Stomach (tissue), 19 donors: ENCODE data around the gene JMY. TPM values are rescaled to one million over a fixed set of nuclear protein-coding genes. Genes with fewer than 3 reads are reported as not detected.

Source experiments
- DNase-seq, 2 donors: peaks; one replicate each; pipeline versions ENCODE4 v3.0.0 to v3.0.0-alpha.2; 2013 to 2019
- H3K27ac ChIP-seq, 5 donors: fragments of 200-600 bp in 4 of 5; sonication (generic) in 4 of 5; one replicate each; pipeline ENCODE4 v1.5.1; 2013 to 2019; ENCODE audit warnings: mild to moderate bottlenecking in 1 of 5, moderate library complexity in 1 of 5
- H3K27me3 ChIP-seq, 3 donors: fragments of 200-600 bp; sonication (generic); one replicate each; pipeline ENCODE4 v1.5.1; 2017 to 2019; ENCODE audit warnings: mixed run types in 1 of 3
- H3K36me3 ChIP-seq, 4 donors: fragments of 200-600 bp; sonication (generic); 1 replicate in 3 of 4; 2 replicates in 1 of 4; pipeline ENCODE4 v1.5.1; 2016 to 2019
- H3K4me1 ChIP-seq, 4 donors: fragments of 200-600 bp; sonication (generic); one replicate each; pipeline ENCODE4 v1.5.1; 2016 to 2019
- H3K4me3 ChIP-seq, 4 donors: fragments of 200-600 bp; sonication (generic) in 3 of 4; one replicate each; pipeline ENCODE4 v1.5.1; 2016 to 2019; ENCODE audit warnings: mild to moderate bottlenecking in 1 of 4
- H3K9me3 ChIP-seq, 4 donors: fragments of 200-600 bp; sonication (generic); one replicate each; pipeline ENCODE4 v1.5.1; 2016 to 2019
- EP300 ChIP-seq: sonication (generic); formaldehyde crosslinking; IDR thresholded peaks from one replicate; pipeline ENCODE4 v1.6.1; 2017; ENCODE audit warnings: antibody characterized with exemption
- POLR2A ChIP-seq, 4 donors: fragments of 450-650 bp; IDR thresholded peaks; one replicate each; pipeline ENCODE4 v1.6.1; 2016; ENCODE audit warnings: antibody characterized with exemption in 4 of 4, control low read depth in 2 of 4, mild to moderate bottlenecking in 1 of 4, moderate library complexity in 1 of 4
- POLR2AphosphoS5 ChIP-seq, 3 donors: sonication (generic); formaldehyde crosslinking; IDR thresholded peaks; one replicate each; pipeline ENCODE4 v1.6.1; 2016; ENCODE audit warnings: antibody characterized with exemption in 3 of 3
- WGBS, 5 donors: extraction: QIAGEN DNeasy Blood & Tissue Kit in 3 of 5; methylation state at CpG; one replicate each; pipeline versions ENCODE4 v1.1.5 to v1.1.7; 2013 to 2018; 5-methylcytosine and 5-hydroxymethylcytosine counted together
- intact Hi-C: fragments of 100-400 bp; cut with DNase I; formaldehyde crosslinking; loops from one replicate; pipeline ENCODE4 v1.15.1; 2023; ENCODE audit warnings: low total_unique reads
- long read RNA-seq, 10 donors: transcript quantifications; one replicate each; lab custom pipeline, GENCODE V29; 2026
- polyA plus RNA-seq, 3 donors: library from polyadenylated mRNA; stranded (reverse); fragments of 200-250 nt; gene quantifications; one replicate each; pipeline ENCODE4 v1.2.3, GENCODE V29; 2013
- total RNA-seq, 5 donors: library from RNA; depleted of rRNA; stranded (reverse); fragments of >200 nt; gene quantifications; one replicate each; pipeline versions ENCODE4 v1.1.0 to v1.2.3, GENCODE V29; 2014 to 2016
- TF ChIP-seq, protein P1 (sequence below), 7 experiments: fragments of 450-650 bp in 4 of 7; fragments of 200-600 bp in 3 of 7; sonication (generic) in 3 of 7; IDR thresholded peaks; one replicate each; pipeline ENCODE4 v1.5.1; 2016 to 2019; ENCODE audit warnings: antibody characterized with exemption in 7 of 7, control low read depth in 2 of 7, mild to moderate bottlenecking in 1 of 7
- donor health status: healthy with polysubstance abuse.
- donor health status: Bipolar disorder and iron deficiency.
- donor health status: healthy.

The JMY gene, protein sequence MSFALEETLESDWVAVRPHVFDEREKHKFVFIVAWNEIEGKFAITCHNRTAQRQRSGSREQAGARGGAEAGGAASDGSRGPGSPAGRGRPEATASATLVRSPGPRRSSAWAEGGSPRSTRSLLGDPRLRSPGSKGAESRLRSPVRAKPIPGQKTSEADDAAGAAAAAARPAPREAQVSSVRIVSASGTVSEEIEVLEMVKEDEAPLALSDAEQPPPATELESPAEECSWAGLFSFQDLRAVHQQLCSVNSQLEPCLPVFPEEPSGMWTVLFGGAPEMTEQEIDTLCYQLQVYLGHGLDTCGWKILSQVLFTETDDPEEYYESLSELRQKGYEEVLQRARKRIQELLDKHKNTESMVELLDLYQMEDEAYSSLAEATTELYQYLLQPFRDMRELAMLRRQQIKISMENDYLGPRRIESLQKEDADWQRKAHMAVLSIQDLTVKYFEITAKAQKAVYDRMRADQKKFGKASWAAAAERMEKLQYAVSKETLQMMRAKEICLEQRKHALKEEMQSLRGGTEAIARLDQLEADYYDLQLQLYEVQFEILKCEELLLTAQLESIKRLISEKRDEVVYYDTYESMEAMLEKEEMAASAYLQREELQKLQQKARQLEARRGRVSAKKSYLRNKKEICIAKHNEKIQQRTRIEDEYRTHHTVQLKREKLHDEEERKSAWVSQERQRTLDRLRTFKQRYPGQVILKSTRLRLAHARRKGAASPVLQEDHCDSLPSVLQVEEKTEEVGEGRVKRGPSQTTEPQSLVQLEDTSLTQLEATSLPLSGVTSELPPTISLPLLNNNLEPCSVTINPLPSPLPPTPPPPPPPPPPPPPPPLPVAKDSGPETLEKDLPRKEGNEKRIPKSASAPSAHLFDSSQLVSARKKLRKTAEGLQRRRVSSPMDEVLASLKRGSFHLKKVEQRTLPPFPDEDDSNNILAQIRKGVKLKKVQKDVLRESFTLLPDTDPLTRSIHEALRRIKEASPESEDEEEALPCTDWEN
- total RNA-seq (10 to 100 TPM in 2 of 5 donors, 1 to 10 TPM in 3; 5.8 to 31.9 (median 9.0) TPM), polyA plus RNA-seq (1 to 10 TPM; 2.1 to 3.2 (median 3.0) TPM)
- long read RNA-seq, donor 1, full-length matches to known transcripts: 1 of 40 reads
- long read RNA-seq, donor 1, partial matches to known transcripts: 39 of 40 reads
- long read RNA-seq, donor 1, other reads (novel, unspliced or antisense): 0 of 40 reads
- long read RNA-seq, donor 2, partial matches to known transcripts: 36 of 36 reads
- long read RNA-seq, donor 2, other reads (novel, unspliced or antisense): 0 of 36 reads
- long read RNA-seq, donor 3, partial matches to known transcripts: 22 of 22 reads
- long read RNA-seq, donor 3, other reads (novel, unspliced or antisense): 0 of 22 reads
- long read RNA-seq, donor 4, partial matches to known transcripts: 17 of 17 reads
- long read RNA-seq, donor 4, other reads (novel, unspliced or antisense): 0 of 17 reads
- long read RNA-seq, donor 5, partial matches to known transcripts: 29 of 29 reads
- long read RNA-seq, donor 5, other reads (novel, unspliced or antisense): 0 of 29 reads
- long read RNA-seq, donor 6, full-length matches to known transcripts: 1 of 102 reads
- long read RNA-seq, donor 6, partial matches to known transcripts: 94 of 102 reads
- long read RNA-seq, donor 6, other reads (novel, unspliced or antisense): 7 of 102 reads
- long read RNA-seq, donor 7: 0 reads
- long read RNA-seq, donor 8, partial matches to known transcripts: 33 of 39 reads
- long read RNA-seq, donor 8, other reads (novel, unspliced or antisense): 6 of 39 reads
- long read RNA-seq, donor 9, partial matches to known transcripts: 83 of 88 reads
- long read RNA-seq, donor 9, other reads (novel, unspliced or antisense): 5 of 88 reads
- long read RNA-seq, donor 10, partial matches to known transcripts: 25 of 25 reads
- long read RNA-seq, donor 10, other reads (novel, unspliced or antisense): 0 of 25 reads

DNA sequence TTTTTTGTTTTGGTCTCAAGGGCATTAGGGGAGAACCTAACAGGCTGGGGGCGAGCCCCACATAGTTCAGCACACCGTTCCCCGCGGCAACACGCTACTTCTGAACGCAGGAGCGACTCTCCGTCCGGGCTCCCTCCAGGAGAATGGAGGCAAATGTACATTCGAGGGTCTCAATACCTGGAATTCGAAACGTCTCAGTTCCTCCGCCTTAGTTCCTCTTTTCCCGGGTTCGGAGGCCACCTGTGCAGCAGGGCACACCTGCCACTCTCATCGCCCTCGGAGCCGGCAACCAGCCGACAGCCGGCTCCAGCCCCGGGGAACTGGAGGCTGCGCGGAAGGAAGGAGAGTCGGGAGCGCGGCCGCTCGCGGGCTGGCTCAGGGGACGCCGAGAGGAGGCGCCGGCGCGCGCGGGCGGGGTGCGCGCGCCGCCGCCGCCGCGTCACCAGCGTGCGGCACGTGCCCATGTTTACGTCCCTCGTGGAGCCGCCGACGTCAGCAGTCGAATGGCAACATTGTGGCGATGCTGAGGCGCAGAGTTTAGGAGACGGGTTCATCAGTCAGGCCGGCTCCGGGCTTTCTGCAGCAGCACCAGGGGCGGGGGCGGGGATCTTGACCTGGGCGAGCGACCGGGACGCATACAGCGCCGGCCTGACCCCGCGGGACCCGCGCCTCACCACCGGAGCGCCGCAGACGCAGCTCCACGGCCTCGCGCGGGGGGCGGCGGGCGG, at the start of gene JMY:
JMY (plus strand) TSS at position 498 of the 728 bp plus-strand sequence. CDS start 520 bp downstream, outside the sequence.
- WGBS, 5 donors: 0% methylated on average over 15 to 83 of the region's 83 CpGs
- Histone ChIP-seq H3K9me3 (no peaks in the 10 kb centered on the region), H3K27ac (peak within 1 kb of the TSS; percentile 83 to 94 (median 93)), H3K4me3 (peak within 1 kb of the TSS; percentile 87 to 97 (median 96)), H3K4me1 (peaks cover 17 to 42% (median 31%) of the 10 kb centered on the region in 4 donors), H3K36me3 (no peaks in the 10 kb centered on the region), H3K27me3 (no peaks in the 10 kb centered on the region)
- peak; percentile 90 to 95 for DNase-seq
- intact Hi-C loops: no loop called here
- TF ChIP-seq EP300 (no peak), POLR2A (IDR thresholded peaks at IDR 0.05) (peak in 1 of 4 donors; percentile 43), POLR2AphosphoS5 (IDR thresholded peaks at IDR 0.05) (peak; percentile 88 to 93 (median 89))
- TF ChIP-seq, protein P1, sequence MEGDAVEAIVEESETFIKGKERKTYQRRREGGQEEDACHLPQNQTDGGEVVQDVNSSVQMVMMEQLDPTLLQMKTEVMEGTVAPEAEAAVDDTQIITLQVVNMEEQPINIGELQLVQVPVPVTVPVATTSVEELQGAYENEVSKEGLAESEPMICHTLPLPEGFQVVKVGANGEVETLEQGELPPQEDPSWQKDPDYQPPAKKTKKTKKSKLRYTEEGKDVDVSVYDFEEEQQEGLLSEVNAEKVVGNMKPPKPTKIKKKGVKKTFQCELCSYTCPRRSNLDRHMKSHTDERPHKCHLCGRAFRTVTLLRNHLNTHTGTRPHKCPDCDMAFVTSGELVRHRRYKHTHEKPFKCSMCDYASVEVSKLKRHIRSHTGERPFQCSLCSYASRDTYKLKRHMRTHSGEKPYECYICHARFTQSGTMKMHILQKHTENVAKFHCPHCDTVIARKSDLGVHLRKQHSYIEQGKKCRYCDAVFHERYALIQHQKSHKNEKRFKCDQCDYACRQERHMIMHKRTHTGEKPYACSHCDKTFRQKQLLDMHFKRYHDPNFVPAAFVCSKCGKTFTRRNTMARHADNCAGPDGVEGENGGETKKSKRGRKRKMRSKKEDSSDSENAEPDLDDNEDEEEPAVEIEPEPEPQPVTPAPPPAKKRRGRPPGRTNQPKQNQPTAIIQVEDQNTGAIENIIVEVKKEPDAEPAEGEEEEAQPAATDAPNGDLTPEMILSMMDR (IDR thresholded peaks at IDR 0.05): peak in 2 of 7 experiments; percentile 8 to 10

DNA sequence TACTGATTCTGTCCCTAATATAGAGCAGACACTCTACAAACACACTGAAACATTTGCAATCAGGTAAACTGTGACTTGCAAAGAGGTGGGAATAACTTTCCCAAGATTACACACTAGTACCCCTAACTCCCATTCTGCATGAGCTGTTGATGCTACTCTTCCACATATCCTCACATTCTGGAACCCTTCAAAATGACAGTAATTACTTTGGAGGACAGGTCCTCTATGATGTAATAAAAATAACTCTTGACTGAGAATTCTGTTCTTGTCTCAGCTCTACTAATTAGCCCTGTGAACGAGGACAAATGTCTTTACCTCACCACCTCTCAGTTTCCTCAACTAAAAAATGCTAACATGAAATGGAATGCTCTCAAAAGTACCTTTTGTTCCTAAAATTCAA, 49.5 kb upstream of the JMY start:
- intact Hi-C loops: no loop called here
- no peak for TF ChIP-seq POLR2A (IDR thresholded peaks at IDR 0.05)
- TF ChIP-seq, protein P1 (IDR thresholded peaks at IDR 0.05): no peak
- no peak for TF ChIP-seq EP300
- TF ChIP-seq POLR2AphosphoS5 (IDR thresholded peaks at IDR 0.05): no peak
- no peak for DNase-seq
- H3K36me3 ChIP-seq: no peaks in the 10 kb centered on the region
- H3K9me3 ChIP-seq: no peaks in the 10 kb centered on the region
- H3K27ac ChIP-seq: no peak overlapping the region
- peaks cover 0 to 18% (median 11%) of the 10 kb centered on the region in 4 donors for H3K4me1 ChIP-seq
- H3K27me3 ChIP-seq: no peaks in the 10 kb centered on the region
- WGBS, 5 donors: 65 to 85% (median 77%) methylated on average over 1 of the region's 1 CpG
- H3K4me3 ChIP-seq: no peak overlapping the region

DNA sequence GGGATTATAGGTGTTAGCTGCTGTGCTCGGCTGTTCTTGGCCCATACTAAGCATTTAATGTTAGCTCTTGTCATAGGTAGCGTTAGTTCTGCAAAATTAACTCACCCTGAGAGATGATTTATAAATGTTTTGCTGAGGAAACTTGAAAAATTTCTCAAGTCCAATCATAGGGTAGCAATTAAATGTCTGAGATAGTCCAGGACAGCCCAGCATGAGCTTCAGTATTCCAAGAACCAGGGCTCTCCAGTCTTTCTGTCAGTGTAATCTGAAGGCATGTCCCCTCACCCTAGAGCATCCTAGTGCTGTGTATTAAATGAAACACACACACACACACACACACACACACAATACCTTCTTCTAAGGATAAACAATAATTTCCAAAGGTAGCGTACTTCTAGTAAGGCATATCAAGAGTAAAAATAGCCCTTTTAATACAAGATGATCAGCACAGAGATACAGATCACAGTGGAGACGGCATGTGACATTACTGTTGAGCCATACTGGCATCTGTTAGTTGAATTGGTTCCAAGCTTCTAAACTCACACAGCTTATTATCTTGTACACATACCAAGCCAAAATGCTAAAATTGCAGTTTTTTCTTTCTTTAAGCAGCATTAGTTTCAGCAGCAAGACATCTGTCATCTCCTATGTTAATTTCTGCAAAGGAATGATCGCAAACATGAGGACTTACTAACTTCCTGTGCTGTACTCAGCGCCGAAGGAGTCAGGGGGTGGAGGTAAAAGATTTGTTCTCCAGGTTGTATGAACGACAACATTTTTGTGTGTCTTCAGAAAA, 46.3 kb upstream of the JMY start:
- H3K27ac ChIP-seq: no peak overlapping the region
- no peaks in the 10 kb centered on the region for H3K9me3 ChIP-seq
- peaks cover 0 to 10% (median 2%) of the 10 kb centered on the region in 4 donors for H3K4me1 ChIP-seq
- no peak overlapping the region for H3K4me3 ChIP-seq
- DNase-seq: no peak
- TF ChIP-seq POLR2AphosphoS5 (IDR thresholded peaks at IDR 0.05): no peak
- H3K36me3 ChIP-seq: no peaks in the 10 kb centered on the region
- H3K27me3 ChIP-seq: no peaks in the 10 kb centered on the region
- intact Hi-C loops: no loop called here
- WGBS, 5 donors: 55 to 64% (median 61%) methylated on average over 8 of the region's 8 CpGs
